Ecto neural progenitor cell (in vitro differentiated cells): ENCODE results near the gene SHROOM2.

Experiments used
- DNase-seq: peaks from one replicate; pipeline ENCODE4 v3.0.0-alpha.2; 2018; ENCODE audit warnings: low spot score

Gene SHROOM2

GRCh38 chrX:9862953-9863352, 76.7 kb downstream of the SHROOM2 start:
- DNase-seq, result no peak

GRCh38 chrX:9864011-9864410, 77.8 kb downstream of the SHROOM2 start:
- no peak for DNase-seq

GRCh38 chrX:9865804-9866472, 79.7 kb downstream of the SHROOM2 start:
- no peak for DNase-seq

GRCh38 chrX:9866633-9867032, 80.4 kb downstream of the SHROOM2 start:
- no peak for DNase-seq

- DNase-seq, result no peak
Measured at GRCh38 chrX:9867226-9867625, 81.0 kb downstream of the SHROOM2 start.

GRCh38 chrX:9867753-9868152, 81.5 kb downstream of the SHROOM2 start:
- no peak for DNase-seq

- no peak for DNase-seq
Measured at GRCh38 chrX:9871701-9872268, 85.6 kb downstream of the SHROOM2 start.

GRCh38 chrX:9873360-9873759, 87.1 kb downstream of the SHROOM2 start:
- DNase-seq, result no peak

GRCh38 chrX:9873952-9874351, 87.7 kb downstream of the SHROOM2 start:
- DNase-seq, result no peak

- DNase-seq, result no peak
Measured at GRCh38 chrX:9874483-9874882, 88.3 kb downstream of the SHROOM2 start.

- peak; percentile 36 for DNase-seq
Measured at GRCh38 chrX:9875801-9876200, 89.6 kb downstream of the SHROOM2 start.

- no peak for DNase-seq
Measured at GRCh38 chrX:9876201-9876600, 90.0 kb downstream of the SHROOM2 start.

- peak; percentile 44 for DNase-seq
Measured at GRCh38 chrX:9878146-9878820, 92.1 kb downstream of the SHROOM2 start.

GRCh38 chrX:9880237-9880636, 94.0 kb downstream of the SHROOM2 start:
- no peak for DNase-seq

- DNase-seq, result no peak
Measured at GRCh38 chrX:9880870-9881269, 94.6 kb downstream of the SHROOM2 start.

GRCh38 chrX:9882669-9883446, 96.6 kb downstream of the SHROOM2 start:
- peak; percentile 34 for DNase-seq

GRCh38 chrX:9884031-9884779, 98.0 kb downstream of the SHROOM2 start:
- DNase-seq, result no peak

GRCh38 chrX:9885150-9885549, 98.9 kb downstream of the SHROOM2 start:
- peak; percentile 62 for DNase-seq

GRCh38 chrX:9887659-9888297, 101.5 kb downstream of the SHROOM2 start:
- DNase-seq, result peak; percentile 33

- no peak for DNase-seq
Measured at GRCh38 chrX:9888953-9889470, 102.8 kb downstream of the SHROOM2 start.

GRCh38 chrX:9890681-9891091, 104.5 kb downstream of the SHROOM2 start:
- DNase-seq, result no peak
